ENCODE data around the gene CEP350.
"Not testable (repeated sequence)": the region's sequence is repeated elsewhere in the genome, so short reads cannot be mapped to it uniquely, and the experiment has no call there.

Gene CEP350

GRCh38 chr1:179939941-179940340 is 14.7 kb upstream of the CEP350 start:
- no peak for DNase-seq (ENCODE audit: low spot score)

GRCh38 chr1:179941454-179941853 is 13.2 kb upstream of the CEP350 start:
- DNase-seq (ENCODE audit: low spot score): no peak

DNA sequence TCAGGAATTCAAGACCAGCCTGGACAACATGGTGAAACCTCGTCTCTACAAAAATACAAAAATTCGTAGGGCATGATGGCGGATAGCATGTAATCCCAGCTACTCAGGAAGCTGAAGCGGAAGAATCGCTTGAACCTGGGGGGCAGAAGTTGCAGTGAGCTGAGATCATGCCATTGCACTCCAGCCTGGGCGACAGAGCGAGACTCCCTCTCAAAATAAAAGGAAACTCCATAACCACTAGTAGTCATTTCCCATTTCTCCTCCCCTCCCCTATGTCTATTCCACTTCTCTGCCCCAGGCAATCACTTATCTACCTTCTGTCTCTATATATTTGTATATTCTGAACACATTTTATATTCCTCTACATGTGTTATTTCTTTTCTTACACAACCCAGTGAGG is 4.0 kb upstream of the CEP350 start:
- DNase-seq (ENCODE audit: low spot score): no peak

DNA sequence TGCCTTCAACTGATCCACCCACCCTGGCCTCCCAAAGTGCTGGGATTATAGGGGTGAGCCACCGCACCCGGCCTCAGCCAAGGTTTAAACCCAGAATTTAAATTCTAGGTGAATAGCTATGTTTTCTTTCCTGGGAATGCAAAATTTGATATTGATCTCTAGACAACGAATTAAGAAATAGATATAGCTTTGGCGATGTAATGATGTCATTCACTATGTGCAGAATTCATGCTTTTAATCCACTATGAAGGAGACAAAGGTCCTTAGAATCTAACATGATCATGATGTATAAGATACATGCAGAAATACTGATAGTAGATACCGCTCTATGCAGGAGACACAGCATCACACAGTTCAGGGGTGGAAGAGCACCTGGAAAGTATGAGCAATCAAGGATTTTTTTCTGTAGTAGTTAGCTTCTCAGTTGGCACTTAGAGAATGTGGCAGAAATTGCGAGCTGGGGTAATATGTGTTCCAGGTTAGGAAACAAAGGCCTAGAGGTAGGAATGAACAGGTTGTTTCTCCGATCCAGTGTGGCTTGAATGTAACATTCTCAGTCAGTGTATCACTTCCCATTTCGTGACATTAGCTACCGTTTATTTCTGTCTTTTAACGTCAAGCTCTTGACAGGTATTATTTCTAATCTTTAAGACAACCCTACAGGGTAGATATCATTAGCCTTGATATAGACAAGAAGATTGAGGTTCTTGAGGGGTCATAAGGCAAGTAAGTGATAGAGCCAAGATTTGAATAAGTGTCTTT is 3.0 kb upstream of the CEP350 start:
- DNase-seq (ENCODE audit: low spot score): no peak

GRCh38 chr1:179952186-179952585 is 2.4 kb upstream of the CEP350 start:
- DNase-seq (ENCODE audit: low spot score): no peak

GRCh38 chr1:179953974-179954492 is 577 bp upstream of the CEP350 start:
- peak; percentile 44 for DNase-seq (ENCODE audit: low spot score)

- peak; percentile 18 for DNase-seq (ENCODE audit: low spot score)
These were observed 674 bp downstream of the CEP350 start for GRCh38 chr1:179955287-179955680.

DNA sequence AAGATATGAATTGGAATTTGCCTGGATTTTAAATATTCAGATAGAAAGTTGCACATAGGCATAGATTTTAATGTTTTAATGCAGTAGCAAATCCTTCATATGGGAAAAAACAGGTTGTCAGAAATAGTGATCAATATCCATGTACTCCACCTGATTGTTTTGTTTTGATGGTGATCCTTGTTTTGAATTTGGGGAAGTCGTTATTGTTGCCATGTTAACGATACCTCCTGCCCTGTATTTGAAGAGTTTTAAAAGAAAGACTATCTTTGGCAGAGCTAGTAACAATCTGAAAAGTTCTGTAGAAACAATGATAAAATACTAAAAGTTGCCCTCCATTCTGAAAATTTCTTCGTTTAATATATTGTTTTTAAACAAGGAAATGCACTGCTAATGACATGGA is 1.1 kb downstream of the CEP350 start:
- DNase-seq (ENCODE audit: low spot score): no peak

GRCh38 chr1:179958359-179958758 is 3.7 kb downstream of the CEP350 start:
- no peak for DNase-seq (ENCODE audit: low spot score)

- DNase-seq (ENCODE audit: low spot score): not testable (repeated sequence)
These were observed 7.6 kb downstream of the CEP350 start for GRCh38 chr1:179962168-179962567.

DNA sequence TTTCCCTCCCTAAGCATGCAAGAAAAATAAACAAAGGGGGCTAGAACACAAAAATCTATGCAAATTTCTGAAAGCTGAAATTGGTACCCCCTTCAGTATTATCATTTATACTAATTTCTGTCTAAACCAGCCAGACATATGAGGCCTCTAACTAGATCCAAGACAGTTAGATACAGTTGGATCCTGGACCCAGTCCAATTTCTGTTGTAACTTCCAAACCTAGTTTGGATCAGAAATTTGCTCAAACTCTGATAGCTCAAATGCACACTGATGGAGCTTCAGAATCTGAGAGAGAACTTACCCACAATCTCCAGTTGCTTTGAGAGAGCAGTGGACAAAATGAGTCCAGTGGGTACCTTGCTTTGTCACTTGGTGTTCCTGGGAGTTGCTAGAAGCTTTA is 11.9 kb downstream of the CEP350 start:
- DNase-seq (ENCODE audit: low spot score): no peak

GRCh38 chr1:179968284-179968993 is 13.8 kb downstream of the CEP350 start:
- no peak for DNase-seq (ENCODE audit: low spot score)

GRCh38 chr1:179968994-179969919 is 14.6 kb downstream of the CEP350 start:
- no peak for DNase-seq (ENCODE audit: low spot score)

- DNase-seq (ENCODE audit: low spot score): peak; percentile 4
These were observed 15.4 kb downstream of the CEP350 start for GRCh38 chr1:179969962-179970361.

DNA sequence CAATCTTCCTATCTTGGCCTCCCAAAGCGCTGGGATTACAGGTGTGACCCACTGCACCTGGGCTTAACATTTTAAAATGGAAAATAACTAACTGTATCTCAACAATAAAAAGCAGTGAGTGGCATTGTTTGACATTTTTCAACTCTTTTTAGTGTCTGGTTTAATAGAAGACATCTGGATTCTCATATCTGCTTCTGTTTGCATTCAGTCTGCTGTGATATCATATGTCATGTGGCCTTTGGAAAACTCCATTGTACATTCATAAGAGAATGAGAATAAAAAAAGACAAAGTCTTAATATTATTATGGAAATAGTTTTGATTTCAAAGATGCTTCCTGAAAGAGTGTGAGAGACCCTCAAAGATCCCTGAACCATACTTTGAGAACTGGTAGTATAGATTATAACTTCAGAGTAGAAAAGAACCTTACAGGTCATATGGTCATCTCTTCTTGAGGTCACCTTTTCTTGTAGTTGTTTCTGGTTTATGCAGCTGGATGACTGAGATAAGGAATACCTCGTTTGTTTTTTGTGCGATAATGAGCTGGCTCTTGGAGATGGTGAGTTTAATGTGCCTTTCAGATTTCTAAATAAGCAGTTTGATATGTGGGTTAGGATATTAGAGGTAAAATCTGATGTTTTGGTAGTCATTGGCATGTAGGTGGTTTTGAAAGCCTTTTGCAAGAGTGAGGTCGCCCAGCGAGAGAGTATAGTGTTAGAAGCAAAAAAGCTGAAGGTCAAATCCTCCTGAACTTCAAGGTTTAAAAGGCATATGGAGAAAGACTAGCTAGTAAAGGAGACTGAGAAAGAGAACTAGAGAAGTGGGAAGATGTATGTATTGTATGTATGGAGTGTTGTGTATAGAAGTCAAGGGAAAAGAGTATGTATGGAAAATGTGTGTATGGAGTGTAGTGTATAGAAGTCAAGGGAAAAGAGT is 17.2 kb downstream of the CEP350 start:
- no peak for DNase-seq (ENCODE audit: low spot score)

DNA sequence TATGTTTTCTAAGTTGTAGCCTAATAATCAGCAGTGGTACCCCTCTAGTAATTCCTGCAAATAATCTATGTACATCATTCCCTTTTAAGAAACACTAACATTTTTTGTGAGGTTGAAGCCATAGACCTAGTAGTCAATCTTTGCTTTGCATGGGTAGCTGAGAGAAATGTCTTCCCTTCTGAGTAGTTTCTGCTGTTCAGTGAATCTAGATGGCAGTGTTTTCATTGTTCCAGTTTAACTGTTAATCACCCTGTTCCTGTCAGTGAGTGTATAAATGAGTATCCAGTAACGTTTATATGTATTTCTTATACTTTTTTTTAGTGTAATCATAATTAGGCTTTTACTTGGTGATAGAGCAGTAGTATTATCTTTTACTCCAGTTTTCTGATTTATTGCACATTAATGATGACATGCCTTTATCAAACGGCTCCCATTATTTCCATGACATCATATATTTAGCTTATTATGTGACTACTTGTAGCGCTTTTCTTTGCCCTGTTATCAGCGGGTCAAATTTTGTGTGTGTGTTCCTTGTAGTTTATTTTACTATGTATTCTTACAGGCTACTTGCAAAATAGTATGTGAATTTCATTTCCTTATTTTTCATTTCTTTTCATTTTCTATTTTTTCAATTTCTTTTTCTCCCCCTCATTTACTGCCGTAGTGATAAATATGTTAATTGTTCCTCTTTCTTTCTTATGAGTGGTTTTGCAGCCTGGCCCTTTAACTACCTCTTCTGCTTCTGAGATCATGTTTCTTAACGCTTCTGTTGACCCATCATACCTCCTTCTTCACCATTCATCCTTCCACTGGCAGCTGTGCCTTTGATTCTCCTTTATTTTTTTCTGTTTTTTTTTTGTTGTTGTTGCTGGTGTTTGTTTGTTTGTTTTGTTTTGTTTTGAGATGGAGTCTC is 18.8 kb downstream of the CEP350 start:
- no peak for DNase-seq (ENCODE audit: low spot score)

GRCh38 chr1:179976970-179977651 is 22.5 kb downstream of the CEP350 start:
- DNase-seq (ENCODE audit: low spot score): no peak

- no peak for DNase-seq (ENCODE audit: low spot score)
These were observed 23.8 kb downstream of the CEP350 start for GRCh38 chr1:179978199-179979079.
